Ovary (tissue), 9 donors: ENCODE results near the gene SERTAD4. TPM values are rescaled to one million over a fixed set of nuclear protein-coding genes. Genes with fewer than 3 reads are reported as not detected.

ENCODE experiments used
- DNase-seq, 5 donors: peaks; one replicate each; pipeline ENCODE4 v3.0.0-alpha.2; 2019 to 2020
- H3K27ac ChIP-seq, 2 donors: fragments of 200-600 bp; one replicate each; pipeline versions ENCODE4 v1.5.1 to v1.8.0; 2019 to 2022
- H3K27me3 ChIP-seq: fragments of 200-600 bp; one replicate; pipeline ENCODE4 v1.8.0; 2022
- H3K36me3 ChIP-seq: fragments of 200-600 bp; sonication (generic); one replicate; pipeline ENCODE4 v1.5.1; 2019
- H3K4me1 ChIP-seq: one replicate; pipeline ENCODE4 v1.8.1; 2013; ENCODE audit warnings: mild to moderate bottlenecking, moderate library complexity; ENCODE audit not compliant: insufficient read depth
- H3K4me3 ChIP-seq: fragments of 200-600 bp; sonication (generic); one replicate; pipeline ENCODE4 v1.5.1; 2017
- H3K9me3 ChIP-seq, 2 donors: fragments of 200-600 bp in 1 of 2; sonication (generic) in 1 of 2; one replicate each; pipeline versions ENCODE4 v1.5.1 to v1.8.1; 2013 to 2019; ENCODE audit warnings: mild to moderate bottlenecking in 1 of 2, moderate library complexity in 1 of 2
- EP300 ChIP-seq: sonication (generic); formaldehyde crosslinking; IDR thresholded peaks from one replicate; pipeline ENCODE4 v1.6.1; 2017; ENCODE audit warnings: antibody characterized with exemption
- POLR2A ChIP-seq: fragments of 450-650 bp; IDR thresholded peaks from one replicate; pipeline ENCODE4 v1.6.1; 2017; ENCODE audit warnings: antibody characterized with exemption, mild to moderate bottlenecking, moderate library complexity
- WGBS, 3 donors: extraction: QIAGEN DNeasy Blood & Tissue Kit in 1 of 3; methylation state at CpG; one replicate each; pipeline versions ENCODE4 v1.1.5 to v1.1.7; 2013 to 2017; 5-methylcytosine and 5-hydroxymethylcytosine counted together
- intact Hi-C, 4 donors: fragments of 100-400 bp; cut with DNase I; formaldehyde crosslinking; loops; one replicate each; pipeline versions ENCODE4 v1.11.0 to v1.15.1; 2022 to 2023
- polyA plus RNA-seq, 2 donors: library from polyadenylated mRNA; stranded (reverse); fragments of 200-250 nt in 1 of 2; fragments of 350-450 nt in 1 of 2; fragmentation: Illumina TruSeq in 1 of 2; extraction: RNeasy Lipid Tissue Mini Kit (QIAGEN cat#74804) in 1 of 2; gene quantifications; one replicate each; pipeline ENCODE4 v1.2.3, GENCODE V29; 2013 to 2014
- total RNA-seq, 7 donors: library from RNA; depleted of rRNA in 2 of 7; stranded (reverse); fragments of >200 nt in 2 of 7; fragmentation: NEBNext Ultra II Directional in 3 of 7; extraction: Animal tissue kit (Norgen Biotek cat#: 25700) in 3 of 7; gene quantifications; one replicate each; pipeline versions ENCODE4 v1.1.0 to v1.2.4, GENCODE V29; 2016 to 2023
- TF ChIP-seq, protein P1 (sequence below), 3 donors: fragments of 450-650 bp in 2 of 3; fragments of 200-600 bp in 1 of 3; IDR thresholded peaks; one replicate each; pipeline versions ENCODE4 v1.5.1 to v1.8.0; 2016 to 2022; ENCODE audit warnings: antibody characterized with exemption in 3 of 3, mild to moderate bottlenecking in 1 of 3
- donor health status: DM: no; HTN: no; CAD: no; lungs with moderate emphysema.
- donor health status: DM: no; HTN: no; CAD: no.
- donor health status: Bipolar disorder and iron deficiency.
- donor health status: DM: yes; HTN: yes; CAD: no.
- donor health status: DM: no; HTN: no; CAD: no.
- donor health status: DM: yes; HTN: yes; CAD: no.

The SERTAD4 gene
- total and polyA plus RNA-seq, 9 donors, result 1.8 to 6.5 (median 2.1) TPM

DNA sequence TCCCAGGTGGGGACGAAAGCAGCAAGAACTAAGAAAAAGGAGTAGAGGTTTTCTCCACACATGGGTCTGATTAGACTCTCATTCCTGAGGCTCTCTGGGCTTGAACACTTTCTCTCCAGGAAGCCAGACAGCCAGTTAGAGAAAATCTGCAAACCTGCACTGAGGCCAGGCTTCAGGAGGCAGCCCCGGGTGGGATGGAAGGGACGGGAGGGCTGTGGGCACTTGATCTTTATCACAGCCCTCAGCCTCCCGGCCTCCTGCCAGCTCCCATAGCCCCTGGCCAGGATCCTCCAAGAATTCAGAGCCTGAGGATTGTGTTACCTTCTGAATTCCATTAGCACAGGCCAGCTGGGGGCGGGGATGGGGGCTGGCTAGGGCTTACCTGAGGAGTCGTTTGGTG lies 40.1 kb downstream of the SERTAD4 start:
- Histone ChIP-seq H3K9me3 (no peaks in the 10 kb centered on the region), H3K27ac (no peak overlapping the region), H3K4me1 (no peaks in the 10 kb centered on the region), H3K36me3 (no peaks in the 10 kb centered on the region), H3K4me3 (no peak overlapping the region), H3K27me3 (no peaks in the 10 kb centered on the region)
- intact Hi-C loops, result no loop called here
- no peak for TF ChIP-seq EP300
- TF ChIP-seq, protein P1, sequence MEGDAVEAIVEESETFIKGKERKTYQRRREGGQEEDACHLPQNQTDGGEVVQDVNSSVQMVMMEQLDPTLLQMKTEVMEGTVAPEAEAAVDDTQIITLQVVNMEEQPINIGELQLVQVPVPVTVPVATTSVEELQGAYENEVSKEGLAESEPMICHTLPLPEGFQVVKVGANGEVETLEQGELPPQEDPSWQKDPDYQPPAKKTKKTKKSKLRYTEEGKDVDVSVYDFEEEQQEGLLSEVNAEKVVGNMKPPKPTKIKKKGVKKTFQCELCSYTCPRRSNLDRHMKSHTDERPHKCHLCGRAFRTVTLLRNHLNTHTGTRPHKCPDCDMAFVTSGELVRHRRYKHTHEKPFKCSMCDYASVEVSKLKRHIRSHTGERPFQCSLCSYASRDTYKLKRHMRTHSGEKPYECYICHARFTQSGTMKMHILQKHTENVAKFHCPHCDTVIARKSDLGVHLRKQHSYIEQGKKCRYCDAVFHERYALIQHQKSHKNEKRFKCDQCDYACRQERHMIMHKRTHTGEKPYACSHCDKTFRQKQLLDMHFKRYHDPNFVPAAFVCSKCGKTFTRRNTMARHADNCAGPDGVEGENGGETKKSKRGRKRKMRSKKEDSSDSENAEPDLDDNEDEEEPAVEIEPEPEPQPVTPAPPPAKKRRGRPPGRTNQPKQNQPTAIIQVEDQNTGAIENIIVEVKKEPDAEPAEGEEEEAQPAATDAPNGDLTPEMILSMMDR (IDR thresholded peaks at IDR 0.05), result no peak
- TF ChIP-seq POLR2A, result no peak
- 43 to 59% (median 58%) methylated on average over 6 of the region's 6 CpGs for WGBS, 3 donors
- DNase-seq, result no peak

DNA sequence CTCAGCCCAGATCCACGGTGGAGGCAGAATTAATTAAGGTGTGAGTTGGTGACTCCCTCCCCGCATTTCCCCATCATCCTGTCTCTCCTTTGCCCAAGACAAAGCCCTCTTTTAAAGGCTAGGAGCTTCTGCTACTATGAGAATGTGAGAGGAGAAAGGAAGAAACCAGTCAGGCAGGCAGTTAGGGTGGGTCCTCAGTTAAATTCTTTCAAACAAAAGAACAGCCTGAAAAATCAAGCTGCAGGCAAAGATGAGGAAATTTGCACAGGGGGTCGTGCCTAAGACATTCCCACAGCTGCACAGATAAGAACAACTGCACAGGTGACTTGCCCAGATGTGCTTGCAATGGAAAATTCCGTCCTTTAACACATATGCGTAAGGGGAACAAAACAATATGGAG lies 47.6 kb downstream of the SERTAD4 start:
- H3K36me3 ChIP-seq, result no peaks in the 10 kb centered on the region
- peaks cover 0 to 2% of the 10 kb centered on the region in 2 donors for H3K9me3 ChIP-seq
- DNase-seq, result no peak
- H3K27ac ChIP-seq, result no peak overlapping the region
- intact Hi-C loops, result no loop called here
- H3K4me3 ChIP-seq, result no peak overlapping the region
- 71 to 82% (median 79%) methylated on average over 5 of the region's 5 CpGs for WGBS, 3 donors
- TF ChIP-seq EP300, result no peak
- TF ChIP-seq, protein P1 (IDR thresholded peaks at IDR 0.05), result no peak
- no peak for TF ChIP-seq POLR2A
- H3K27me3 ChIP-seq, result no peaks in the 10 kb centered on the region
- no peaks in the 10 kb centered on the region for H3K4me1 ChIP-seq

DNA sequence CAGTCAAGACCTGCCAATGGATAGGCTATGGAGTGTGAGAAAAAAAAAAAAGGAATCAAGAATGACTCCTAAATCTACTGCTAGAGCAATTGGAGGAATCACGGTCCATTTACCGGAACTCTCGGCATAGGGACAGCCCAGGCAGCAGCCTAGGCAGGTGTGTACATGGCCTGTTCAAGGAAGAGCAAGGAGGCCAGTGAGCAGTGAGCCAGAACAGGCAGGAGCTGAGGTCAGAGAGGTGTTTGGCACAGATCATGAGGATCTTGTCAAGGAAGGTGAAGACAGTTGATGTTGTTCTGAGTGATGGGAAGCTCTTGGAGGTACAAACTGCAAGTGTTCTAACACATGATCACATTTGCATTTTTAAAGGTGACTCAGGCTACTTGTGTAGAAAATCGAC lies 55.5 kb downstream of the SERTAD4 start:
- DNase-seq, result no peak
- no peak for TF ChIP-seq POLR2A
- TF ChIP-seq, protein P1 (IDR thresholded peaks at IDR 0.05), result no peak
- no peak for TF ChIP-seq EP300
- no peak overlapping the region for H3K4me3 ChIP-seq
- no peak overlapping the region for H3K27ac ChIP-seq
- H3K4me1 ChIP-seq, result peaks cover 4% of the 10 kb centered on the region
- intact Hi-C loops, result no loop called here
- no peaks in the 10 kb centered on the region for H3K9me3 ChIP-seq
- 91 to 94% (median 94%) methylated on average over 4 of the region's 4 CpGs for whole genome bisulfite sequencing, 3 donors
- no peaks in the 10 kb centered on the region for H3K36me3 ChIP-seq
- no peaks in the 10 kb centered on the region for H3K27me3 ChIP-seq

DNA sequence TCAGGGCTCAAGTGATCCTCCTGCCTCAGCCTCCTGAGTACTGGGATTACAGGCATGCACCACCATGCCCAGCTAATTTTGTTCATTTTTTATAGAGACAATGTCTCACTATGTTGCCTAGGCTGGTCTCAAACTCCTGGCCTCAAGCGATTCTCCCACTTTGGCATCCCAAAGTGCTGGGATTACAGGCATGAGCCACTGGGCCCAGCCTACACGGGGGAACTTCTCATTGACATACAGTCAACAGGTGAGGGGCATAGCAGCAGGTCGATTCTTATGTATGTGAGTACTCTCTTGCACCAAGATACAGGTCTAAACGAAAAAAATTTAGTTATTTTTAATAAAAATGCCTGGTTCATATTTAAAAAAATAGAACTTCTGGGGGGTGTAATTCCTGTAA lies 56.7 kb downstream of the SERTAD4 start:
- intact Hi-C loops, result no loop called here
- WGBS, 3 donors, result 83 to 86% (median 83%) methylated on average over 4 of the region's 4 CpGs

More for the DNA sequence above, 56.7 kb downstream of the SERTAD4 start:
- TF ChIP-seq POLR2A (no peak), EP300 (no peak)
- TF ChIP-seq, protein P1 (IDR thresholded peaks at IDR 0.05), result no peak
- H3K4me1 ChIP-seq, result peaks cover 8% of the 10 kb centered on the region
- H3K36me3 ChIP-seq, result no peaks in the 10 kb centered on the region
- DNase-seq, result no peak
- H3K27ac ChIP-seq, result no peak overlapping the region
- no peaks in the 10 kb centered on the region for H3K27me3 ChIP-seq
- H3K4me3 ChIP-seq, result no peak overlapping the region
- no peaks in the 10 kb centered on the region for H3K9me3 ChIP-seq
